DMS 273 treated with DMSO at 0.1 percent for 48 hours (cell line): ENCODE results near the gene TRIM45.

Experiments
- DNase-seq: peaks from one replicate; lab custom pipeline; 2025; lab: John Stamatoyannopoulos, UW

The TRIM45 gene

DNA sequence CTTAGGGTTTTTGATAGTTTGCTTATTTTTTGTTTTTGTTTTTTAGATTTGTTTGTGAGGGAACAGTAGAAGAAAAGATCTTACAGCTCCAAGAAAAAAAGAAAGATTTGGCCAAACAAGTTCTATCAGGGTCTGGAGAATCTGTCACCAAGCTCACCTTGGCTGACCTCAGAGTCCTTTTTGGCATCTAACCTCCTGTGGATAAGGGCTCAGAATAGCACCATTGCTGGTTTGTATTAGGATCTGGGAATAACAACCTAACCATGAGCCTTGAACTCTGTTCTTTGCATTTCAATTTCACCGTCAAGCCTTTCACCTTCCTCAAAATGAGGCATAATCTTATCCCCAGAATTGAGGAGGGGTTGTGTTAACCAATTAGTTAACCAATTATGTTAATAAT is 20.2 kb downstream of the TRIM45 start:
- no peak for DNase-seq

DNA sequence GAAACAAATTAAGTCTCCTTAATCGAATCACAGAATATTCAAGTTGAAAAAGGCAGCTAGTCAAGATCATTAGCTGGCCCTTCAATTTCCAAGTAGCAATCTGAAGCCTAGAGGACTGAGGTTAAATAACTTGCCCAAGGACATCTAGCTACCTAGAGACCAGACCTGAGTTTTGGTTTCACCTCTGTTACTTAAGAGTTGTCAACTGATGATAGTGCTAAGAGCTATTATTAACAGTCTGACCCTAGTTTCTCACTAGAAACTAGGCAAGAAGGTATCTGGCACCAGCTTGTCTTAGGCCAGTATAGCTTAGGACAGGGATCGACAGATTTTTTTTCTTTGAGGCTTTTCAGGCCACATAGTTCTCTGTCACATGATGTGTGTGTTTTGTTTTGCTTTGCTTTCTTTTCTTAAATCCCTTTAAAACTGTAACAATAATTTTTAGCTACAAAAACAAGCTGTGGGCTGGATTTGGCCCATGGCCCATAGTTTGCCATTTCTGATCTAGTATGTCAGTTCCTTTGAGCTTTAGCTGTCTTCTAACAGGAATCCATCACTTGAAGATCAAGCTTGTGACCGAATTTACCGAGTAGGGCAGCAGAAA is 23.2 kb downstream of the TRIM45 start:
- no peak for DNase-seq

DNA sequence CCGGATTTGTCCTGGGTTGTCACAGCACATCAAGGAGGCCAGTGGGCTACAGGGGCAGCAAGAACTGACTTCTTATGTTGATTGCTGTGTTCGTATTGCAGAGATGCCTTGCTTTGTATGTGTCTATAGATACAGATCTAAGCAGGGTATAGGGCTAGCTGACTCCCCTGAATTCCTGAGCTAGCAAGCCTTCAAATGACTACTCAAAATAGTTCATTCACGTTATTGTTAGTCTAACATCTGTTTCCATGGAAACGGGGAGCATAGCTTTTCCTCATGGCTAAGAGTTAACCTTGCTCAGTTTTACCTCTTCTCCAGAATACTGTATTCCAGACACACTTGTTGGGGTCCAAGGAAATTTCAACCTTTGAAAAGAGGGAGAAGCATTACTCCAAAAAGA is 24.1 kb downstream of the TRIM45 start:
- no peak for DNase-seq

DNA sequence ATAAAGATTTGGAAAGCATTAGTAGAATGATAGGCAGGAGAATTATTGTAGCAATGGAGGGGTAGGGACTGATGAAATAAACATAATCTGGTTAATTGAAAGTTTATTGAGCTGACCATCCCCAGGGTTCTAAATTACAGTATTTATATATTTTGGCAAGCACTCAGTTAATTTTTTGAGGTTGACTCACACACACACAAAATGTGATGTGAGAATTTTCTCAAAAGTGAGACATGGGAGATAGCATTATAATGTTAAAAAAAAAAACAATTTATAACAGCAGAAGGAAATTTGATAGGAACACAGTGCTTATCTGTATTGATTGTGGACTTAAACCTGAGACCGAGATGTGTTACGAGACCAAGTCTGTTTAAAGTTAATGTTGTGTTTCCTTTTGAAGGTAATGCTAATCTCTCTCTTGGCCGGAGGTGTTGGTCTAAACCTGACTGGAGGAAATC is 24.6 kb downstream of the TRIM45 start:
- no peak for DNase-seq

GRCh38 chr1:117094841-117095604 is 26.5 kb downstream of the TRIM45 start:
- no peak for DNase-seq

DNA sequence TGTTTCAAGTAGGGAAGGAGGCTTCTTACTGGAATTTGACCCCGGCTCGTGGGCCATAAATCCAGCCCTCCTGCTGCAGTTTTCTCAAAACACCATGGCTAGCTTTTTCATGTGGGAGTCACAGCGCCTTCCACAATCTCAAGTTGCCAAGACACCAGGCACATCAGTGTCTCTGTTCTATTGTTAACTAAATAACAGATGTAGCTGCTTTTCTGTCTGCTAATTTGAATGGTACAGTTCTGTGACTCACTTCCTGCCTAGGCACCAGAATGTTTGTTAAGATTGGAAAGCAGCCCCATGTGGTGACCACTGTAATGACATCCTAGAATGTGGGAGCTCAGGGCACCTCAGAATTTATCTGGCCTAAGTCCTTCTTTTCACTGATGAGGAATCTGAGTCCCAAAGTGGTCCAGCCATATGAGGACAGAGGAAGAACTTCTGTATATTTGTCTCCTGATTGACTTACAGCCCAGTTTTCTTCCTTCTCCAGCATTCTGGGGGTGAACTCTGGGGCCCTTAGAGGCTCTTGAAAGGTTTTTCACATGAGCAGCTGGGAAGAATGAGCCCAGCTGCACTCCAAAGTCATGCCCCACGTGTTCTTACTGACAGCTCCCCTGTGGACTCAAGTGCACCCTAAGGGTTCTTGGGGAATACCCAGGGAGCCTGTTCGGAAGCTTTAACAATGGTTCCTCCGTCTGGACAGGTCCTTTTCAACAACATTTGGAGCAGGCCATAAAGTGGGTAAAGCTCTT is 27.5 kb downstream of the TRIM45 start:
- no peak for DNase-seq

- DNase-seq, result peak; percentile 61
Measured at GRCh38 chr1:117093091-117093534, 28.4 kb downstream of the TRIM45 start.

- DNase-seq, result no peak
Measured at GRCh38 chr1:117092594-117092993, 29.0 kb downstream of the TRIM45 start.

GRCh38 chr1:117089996-117090395 is 31.6 kb downstream of the TRIM45 start:
- DNase-seq, result no peak

GRCh38 chr1:117087686-117088085 is 33.9 kb downstream of the TRIM45 start:
- no peak for DNase-seq

DNA sequence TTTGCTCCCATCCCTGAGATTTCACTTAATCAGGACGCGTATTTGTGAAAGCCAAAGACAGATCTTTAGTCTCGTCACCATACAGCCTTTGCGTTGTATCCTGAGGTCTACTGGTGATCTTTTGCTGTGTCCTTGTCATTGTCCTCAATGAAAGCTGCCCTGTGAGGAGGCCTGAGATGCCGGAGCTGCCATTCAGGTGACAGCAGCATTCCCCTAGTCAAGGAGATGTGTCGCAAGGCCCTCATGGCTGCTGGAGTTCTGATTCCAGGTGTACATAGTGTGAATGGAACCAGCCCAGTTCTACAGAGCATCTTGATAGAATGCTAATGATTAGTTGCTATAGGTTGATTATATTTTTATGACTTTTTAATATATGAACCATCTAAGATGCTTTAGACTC is 37.3 kb downstream of the TRIM45 start:
- no peak for DNase-seq

GRCh38 chr1:117079737-117080136 is 41.8 kb downstream of the TRIM45 start:
- no peak for DNase-seq

- no peak for DNase-seq
Measured at GRCh38 chr1:117077267-117077666, 44.3 kb downstream of the TRIM45 start.

DNA sequence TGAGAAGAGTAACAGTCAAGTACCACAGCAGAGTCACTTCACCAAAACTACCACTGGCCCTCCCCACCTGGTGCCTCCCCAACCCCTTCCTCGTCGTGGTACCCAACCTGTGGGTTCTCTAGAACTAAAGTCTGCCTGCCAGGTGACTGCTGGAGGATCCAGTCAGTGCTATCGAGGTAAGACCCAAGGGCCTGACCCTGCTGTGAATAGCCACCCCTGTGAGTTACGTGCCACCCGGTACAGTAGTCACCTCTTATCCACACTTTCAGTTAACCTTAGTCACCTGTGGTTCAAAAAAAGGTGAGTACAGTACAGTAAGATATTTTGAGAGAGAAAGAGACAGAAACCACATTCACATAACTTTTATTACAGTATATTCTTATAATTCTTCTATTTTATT is 44.9 kb downstream of the TRIM45 start:
- DNase-seq, result no peak

DNA sequence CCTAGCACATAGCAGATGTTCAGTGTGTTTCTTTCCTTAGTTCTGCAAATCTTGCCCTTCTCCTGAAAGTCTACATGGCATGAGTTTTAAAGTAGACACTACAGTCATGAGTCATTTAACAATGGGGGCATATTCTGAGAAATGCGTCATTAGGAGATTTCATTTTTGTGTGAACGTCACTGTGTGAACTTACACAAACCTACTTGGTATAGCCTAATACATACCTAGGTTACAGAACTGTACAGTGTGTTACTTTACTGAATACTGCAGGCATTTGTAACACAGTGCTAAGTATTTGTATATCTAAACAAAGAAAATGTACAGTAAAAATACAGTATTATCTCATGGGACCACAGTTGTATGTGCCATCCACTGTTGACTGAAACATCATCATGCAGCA is 51.4 kb downstream of the TRIM45 start:
- no peak for DNase-seq

DNA sequence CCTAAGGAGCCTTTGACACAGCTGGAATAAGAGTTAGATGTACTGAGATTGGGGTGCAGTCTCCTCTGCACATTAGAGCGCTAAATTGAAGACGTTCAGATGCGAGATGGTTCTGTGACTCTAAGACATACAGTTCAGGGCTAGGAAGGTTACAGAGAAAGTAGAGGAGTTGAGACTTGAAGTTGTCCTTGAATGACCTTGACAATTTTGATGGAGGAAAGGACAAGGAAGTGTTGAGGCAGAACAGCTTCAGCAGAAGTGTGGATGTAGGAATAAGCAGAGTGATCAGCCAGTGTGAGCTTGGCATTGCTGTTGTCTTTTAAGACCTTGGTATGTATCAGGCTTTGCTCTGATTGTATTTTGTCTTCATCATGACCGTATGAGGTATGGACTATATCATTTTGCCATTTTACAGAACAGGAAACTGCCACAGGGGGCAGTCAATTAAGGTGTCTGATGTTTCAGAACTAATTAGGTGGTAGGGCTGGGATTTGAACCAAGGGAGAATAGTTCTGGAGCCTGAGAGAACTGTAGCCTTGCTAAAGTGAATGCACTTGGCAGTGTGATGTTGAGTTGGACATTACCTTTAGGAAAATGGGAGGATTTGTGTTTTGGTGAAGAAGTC is 52.2 kb downstream of the TRIM45 start:
- no peak for DNase-seq

DNA sequence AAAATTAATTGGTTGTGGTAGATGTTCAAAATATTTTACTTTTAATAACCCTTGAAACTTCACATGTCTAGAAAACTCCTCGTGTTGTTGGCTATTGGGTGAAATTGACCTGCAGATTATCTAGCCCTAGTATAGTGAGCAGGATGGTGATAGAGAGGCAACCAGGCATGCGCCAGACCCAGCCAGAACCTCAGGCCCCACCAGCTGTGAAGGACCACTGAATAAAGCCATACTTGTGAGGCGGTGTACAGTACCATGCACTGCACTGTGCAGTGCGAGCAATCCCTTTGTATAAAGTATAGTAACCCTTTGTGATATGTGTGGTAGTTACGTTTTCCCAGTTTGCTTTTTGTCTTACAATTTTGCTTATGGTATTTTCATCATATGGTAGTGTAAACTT is 53.0 kb downstream of the TRIM45 start:
- no peak for DNase-seq

DNA sequence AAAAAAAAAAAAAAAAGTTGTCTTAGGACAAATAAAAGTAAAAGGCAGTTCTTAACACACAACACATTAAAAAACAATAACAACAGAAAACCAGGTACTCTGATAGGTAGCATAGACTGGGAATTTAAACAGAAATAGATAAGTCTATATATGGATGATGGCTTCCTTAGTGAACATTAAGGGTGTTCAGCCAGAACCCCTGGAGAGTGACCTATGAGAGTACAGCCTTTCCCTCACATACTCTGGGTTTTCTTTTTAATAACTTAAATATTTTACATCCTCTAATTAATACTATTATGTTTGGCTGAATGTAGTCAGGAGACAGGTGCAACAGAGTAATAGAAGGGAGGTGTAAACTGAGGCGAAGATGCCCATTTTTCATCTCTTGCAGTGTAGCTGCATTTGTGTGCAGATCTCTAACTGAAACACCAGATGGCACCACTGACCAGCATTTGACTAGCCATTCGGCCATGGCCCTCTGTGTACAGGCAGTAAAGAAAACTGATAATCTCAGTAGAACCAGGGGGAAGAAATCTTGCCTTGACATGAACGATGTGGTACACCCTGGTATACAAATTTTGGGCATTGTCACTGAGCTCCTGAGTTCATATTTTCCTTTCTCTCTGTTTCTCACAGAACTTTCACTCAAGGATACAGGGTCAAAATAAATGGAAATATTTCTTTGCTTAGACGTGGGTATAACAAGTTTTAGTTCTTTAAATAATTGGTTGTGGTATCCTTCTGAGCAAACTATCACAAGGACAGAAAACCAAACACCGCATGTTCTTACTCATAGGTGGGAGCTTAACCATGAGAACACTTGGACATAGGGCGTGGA is 53.8 kb downstream of the TRIM45 start:
- DNase-seq, result no peak

DNA sequence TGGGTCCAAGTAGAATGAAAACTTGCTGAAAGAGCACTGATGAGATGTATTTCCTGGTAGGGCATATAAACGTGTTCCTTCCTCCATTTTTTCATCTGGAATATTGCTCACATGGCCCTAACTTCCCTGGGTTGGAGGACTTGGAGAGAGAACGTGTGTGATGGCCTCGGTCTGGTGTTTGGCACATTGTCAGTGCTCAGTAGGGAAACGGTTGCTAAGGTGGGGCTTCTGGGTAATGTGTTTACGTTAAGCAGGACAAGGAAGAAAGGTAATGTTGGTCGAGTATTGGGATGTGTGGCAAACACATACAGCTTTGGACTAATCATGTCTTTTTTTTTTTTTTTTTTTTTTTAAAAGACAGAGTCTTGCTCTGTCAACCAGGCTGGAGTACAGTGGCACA is 55.2 kb downstream of the TRIM45 start:
- DNase-seq, result no peak

DNA sequence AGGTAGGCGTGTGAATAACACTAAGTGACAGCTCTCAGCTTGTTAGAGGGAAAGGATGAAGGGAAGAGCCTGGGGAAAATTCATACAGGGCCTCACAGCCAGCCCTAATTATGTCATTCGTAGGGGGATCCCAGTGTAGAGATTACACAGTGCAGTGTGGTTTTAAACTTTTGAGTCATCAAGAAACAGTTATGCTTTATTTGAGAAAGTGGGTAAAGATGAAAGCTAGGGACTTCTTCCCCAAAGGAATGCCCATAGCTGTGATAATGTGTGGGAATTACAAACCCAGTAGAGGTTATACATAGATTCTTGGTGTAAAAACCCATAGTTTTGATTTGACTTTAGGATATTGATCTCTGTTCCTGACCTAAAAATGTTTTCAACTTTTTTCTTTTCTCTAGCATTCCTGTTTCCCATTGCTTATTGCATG is 59.5 kb downstream of the TRIM45 start:
- no peak for DNase-seq
